ENCODE measurements around the gene PDCD6IP.
"Not testable (repeated sequence)": the region's sequence is repeated elsewhere in the genome, so short reads cannot be mapped to it uniquely, and the experiment has no call there.

PDCD6IP gene

GRCh38 chr3:33795131-33795530 is 3.3 kb upstream of the PDCD6IP start:
- no peak for DNase-seq (ENCODE audit: low spot score)

GRCh38 chr3:33795856-33796536 is 2.4 kb upstream of the PDCD6IP start:
- DNase-seq (ENCODE audit: low spot score): no peak

DNA sequence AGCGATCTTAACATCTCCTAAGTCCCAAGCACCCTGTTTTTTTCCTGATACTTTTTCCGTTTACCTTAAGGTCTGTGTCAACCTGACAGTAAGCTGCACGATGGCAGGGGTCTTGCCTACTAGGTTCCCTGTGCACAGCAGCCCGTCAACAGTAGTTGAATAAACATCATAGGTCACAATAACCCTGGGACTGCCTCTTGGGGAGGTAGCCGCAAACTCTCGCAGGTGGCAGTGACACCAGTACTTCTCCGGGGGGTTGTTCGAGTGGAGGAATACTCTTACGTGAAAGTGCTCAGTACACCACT is 365 bp upstream of the PDCD6IP start:
- DNase-seq (ENCODE audit: low spot score): no peak

DNA sequence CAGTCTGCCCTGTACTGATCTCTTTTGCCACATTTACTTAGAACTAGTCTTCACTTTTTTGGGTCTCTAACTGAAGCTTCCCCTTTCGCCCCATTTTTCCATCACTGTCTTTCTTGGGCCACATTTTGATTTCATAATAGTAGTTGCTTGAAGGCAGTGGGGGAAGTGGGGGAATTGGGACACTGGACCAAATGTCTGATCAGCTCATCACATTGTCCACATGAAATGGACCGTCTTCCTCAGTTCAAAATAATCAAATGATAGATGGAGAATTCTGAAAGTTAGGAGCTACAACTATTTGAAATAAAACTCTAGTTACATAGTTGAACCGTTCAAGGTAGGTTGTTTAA is 747 bp downstream of the PDCD6IP start:
- DNase-seq (ENCODE audit: low spot score): no peak

DNA sequence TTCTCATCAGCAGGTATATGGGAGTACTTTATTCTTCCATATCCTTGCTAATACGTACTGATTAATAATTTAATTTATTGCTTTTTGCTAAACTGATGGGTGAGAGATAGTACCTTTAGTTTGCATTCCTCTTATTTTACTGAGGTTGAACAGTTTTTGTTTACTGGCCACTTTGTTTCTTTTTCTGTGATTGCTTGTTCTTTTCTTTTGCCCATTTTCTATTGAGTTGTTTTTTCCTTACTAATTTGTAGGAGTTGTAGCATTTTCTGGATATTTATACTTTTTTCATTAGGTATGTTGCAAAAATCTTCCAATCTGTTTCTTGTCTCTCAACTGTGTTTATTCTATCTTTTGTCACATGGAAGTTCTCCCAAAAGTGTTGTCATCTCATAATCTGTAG is 4.8 kb downstream of the PDCD6IP start:
- DNase-seq (ENCODE audit: low spot score): no peak

- DNase-seq (ENCODE audit: low spot score): no peak
These were observed 5.6 kb downstream of the PDCD6IP start for GRCh38 chr3:33803894-33804526.

DNA sequence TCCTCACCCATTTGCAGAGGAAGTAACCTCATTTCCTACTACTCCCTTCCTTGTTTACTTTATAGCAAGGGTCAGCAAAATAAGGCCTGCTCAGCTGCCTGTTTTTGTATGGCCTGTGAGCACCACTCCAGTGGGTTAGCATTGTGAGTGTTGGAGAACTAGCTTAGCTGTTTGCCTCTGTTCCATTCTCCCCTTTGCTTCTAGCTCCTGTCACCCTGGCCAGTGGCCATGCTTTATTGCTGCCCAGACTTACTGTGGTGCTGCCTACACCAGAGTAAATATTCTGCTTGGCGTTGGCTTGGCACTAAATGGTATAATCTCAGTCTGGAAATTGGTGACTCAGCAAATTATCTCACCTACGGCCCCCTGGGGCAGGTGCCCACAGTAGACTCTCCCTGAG is 8.8 kb downstream of the PDCD6IP start:
- DNase-seq (ENCODE audit: low spot score): no peak

DNA sequence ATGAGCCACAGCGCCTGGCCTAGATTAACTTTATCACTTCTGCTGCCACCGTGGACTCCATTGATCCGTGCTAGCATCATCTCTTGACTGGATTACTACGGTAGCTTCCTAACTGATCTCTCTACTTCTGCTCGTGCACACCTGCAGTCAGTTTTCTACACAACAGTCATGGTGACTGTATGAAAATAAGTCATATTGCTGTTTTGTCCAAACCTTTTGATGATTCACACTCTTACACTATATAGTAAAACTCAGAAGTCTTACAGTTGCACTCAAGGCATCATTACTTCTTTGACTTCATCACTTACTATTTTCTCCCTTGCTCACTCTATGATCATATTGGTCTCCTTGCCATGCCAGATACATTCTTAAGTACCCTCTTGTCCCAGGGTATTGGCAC is 10.1 kb downstream of the PDCD6IP start:
- DNase-seq (ENCODE audit: low spot score): no peak

- no peak for DNase-seq (ENCODE audit: low spot score)
These were observed 12.1 kb downstream of the PDCD6IP start for GRCh38 chr3:33810545-33810944.

GRCh38 chr3:33821989-33822388 is 23.6 kb downstream of the PDCD6IP start:
- DNase-seq (ENCODE audit: low spot score): no peak

GRCh38 chr3:33823821-33824220 is 25.4 kb downstream of the PDCD6IP start:
- DNase-seq (ENCODE audit: low spot score): no peak

DNA sequence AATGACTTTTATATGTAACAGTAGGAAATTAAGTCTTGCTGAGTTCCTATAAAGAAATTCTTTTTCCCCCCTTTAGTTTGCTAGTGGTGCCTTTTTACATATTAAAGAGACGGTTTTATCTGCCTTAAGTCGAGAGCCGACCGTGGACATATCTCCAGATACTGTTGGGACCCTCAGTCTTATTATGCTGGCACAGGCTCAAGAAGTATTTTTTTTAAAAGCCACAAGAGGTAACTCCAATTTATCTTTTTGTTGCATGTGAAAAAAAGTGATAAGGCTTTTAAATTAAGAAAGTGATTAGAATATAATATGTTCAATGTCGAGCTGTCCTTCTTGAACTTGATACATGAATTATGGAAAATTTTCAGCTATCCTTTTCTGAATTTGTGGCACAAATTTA is 26.7 kb downstream of the PDCD6IP start:
- DNase-seq (ENCODE audit: low spot score): no peak

DNA sequence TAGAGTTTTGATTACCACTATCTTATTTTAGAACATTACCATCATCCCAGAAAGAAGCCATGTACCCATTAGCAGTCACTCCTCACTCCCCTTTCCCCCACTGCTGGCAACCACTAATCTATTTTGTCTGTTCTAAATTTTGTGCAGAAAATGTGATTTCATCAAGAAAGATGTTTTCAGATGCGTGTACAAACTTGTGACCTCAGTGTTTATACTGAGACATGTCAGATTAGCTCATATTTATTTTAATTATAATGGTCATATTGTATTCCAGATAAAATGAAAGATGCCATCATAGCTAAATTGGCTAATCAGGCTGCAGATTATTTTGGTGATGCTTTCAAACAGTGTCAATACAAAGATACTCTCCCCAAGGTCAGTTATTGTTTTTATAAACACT is 27.8 kb downstream of the PDCD6IP start:
- DNase-seq (ENCODE audit: low spot score): no peak

DNA sequence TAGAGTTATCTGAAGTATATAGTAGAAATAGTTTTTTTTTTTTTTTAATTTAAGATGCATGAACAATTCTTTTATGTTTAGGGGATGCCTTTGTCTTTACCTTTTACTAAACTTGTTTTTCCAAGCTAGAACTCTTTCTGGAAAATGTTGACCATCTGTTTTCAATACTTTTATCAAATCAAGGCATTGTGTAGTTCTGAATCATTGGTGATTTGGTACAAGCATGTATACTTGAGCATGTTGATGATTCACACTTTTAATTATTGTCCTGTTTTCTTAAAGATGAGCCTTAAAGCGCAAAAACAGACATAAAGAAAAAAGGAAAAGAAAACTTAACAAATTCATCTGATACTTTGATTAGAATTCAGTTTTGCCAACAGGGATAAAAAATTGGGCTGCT is 28.3 kb downstream of the PDCD6IP start:
- DNase-seq (ENCODE audit: low spot score): no peak

GRCh38 chr3:33829720-33830119 is 31.3 kb downstream of the PDCD6IP start:
- no peak for DNase-seq (ENCODE audit: low spot score)

- no peak for DNase-seq (ENCODE audit: low spot score)
These were observed 32.6 kb downstream of the PDCD6IP start for GRCh38 chr3:33831053-33831452.

DNA sequence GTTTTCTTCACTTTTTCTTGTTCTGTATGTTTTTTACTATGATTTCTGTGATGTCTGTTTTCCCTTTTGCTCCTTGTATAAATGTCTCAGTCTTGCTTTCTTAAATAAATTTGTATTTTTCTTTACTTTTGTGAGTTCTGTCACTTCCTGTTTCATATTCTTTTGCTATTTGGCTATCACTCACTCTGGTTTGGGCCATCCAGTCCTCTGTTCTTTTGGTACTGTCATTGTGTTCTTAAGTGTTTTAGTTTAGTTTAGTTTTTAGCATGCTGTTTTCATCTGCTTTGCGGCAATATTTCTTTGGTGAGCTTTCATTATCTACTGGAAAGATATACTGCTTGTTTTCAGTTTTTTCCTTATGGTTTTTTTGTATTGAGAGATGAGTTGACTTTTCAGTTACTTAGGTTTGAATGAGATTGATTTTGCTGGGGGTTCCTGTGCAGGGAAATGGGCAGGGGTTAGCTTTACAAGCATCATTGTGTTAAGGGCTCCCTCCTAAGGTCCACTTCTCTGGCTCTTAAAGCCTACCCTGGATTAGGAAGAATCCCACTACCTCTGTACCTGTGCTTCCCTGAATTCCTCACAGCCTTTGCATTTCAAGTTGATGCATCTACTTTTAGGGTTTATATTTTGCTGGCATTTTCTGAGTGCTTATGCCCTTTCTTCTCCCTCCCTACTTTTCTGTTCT is 35.1 kb downstream of the PDCD6IP start:
- DNase-seq (ENCODE audit: low spot score): no peak

DNA sequence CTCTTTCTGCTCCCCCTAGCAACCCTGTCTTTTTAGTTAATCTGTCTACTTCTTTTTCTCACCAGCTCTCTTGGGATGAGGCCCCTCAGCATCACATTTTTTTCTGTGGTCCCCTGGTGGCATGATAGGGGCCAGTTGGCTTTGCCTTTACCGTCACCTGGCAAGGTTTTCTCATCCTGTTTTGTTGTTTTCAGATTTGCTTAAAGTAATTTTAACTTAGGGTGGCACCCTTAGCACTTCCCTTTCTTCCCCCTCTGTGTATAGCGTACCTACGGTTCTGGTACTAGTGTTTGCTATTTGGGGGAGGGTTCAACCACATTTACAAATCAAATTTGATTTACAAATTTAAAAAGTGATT is 35.6 kb downstream of the PDCD6IP start:
- no peak for DNase-seq (ENCODE audit: low spot score)

- not testable (repeated sequence) for DNase-seq (ENCODE audit: low spot score)
These were observed 38.8 kb downstream of the PDCD6IP start for GRCh38 chr3:33837182-33837581.

- DNase-seq (ENCODE audit: low spot score): no peak
These were observed 40.9 kb downstream of the PDCD6IP start for GRCh38 chr3:33839283-33839682.

GRCh38 chr3:33840179-33840578 is 41.7 kb downstream of the PDCD6IP start:
- no peak for DNase-seq (ENCODE audit: low spot score)

GRCh38 chr3:33848624-33849347 is 50.4 kb downstream of the PDCD6IP start:
- no peak for DNase-seq (ENCODE audit: low spot score)

- DNase-seq (ENCODE audit: low spot score): not testable (repeated sequence)
These were observed 52.2 kb downstream of the PDCD6IP start for GRCh38 chr3:33850599-33850998.
